NCI-H226 (cell line): ENCODE data around the gene SPPL3.

Source experiments
- DNase-seq: peaks from one replicate; pipeline ENCODE4 v3.0.0-alpha.2; 2015

The SPPL3 gene

GRCh38 chr12:120719496-120720233, 184.5 kb downstream of the SPPL3 start:
- no peak for DNase-seq

GRCh38 chr12:120719072-120719471, 185.1 kb downstream of the SPPL3 start:
- no peak for DNase-seq

GRCh38 chr12:120718055-120718454, 186.1 kb downstream of the SPPL3 start:
- no peak for DNase-seq

- DNase-seq: peak; percentile 59
Measured at GRCh38 chr12:120713861-120714482, 190.2 kb downstream of the SPPL3 start.

GRCh38 chr12:120712610-120713009, 191.5 kb downstream of the SPPL3 start:
- DNase-seq: no peak
